ENCODE measurements around the gene WDPCP. TPM values are rescaled to one million over a fixed set of nuclear protein-coding genes. Genes with fewer than 3 reads are reported as not detected.

WDPCP gene
- total and polyA plus RNA-seq, 2 of the 8 experiments (the other 6 are each of a cell fraction or from before 2014, with no cell fraction given), result 9.3 to 25.8 TPM

DNA sequence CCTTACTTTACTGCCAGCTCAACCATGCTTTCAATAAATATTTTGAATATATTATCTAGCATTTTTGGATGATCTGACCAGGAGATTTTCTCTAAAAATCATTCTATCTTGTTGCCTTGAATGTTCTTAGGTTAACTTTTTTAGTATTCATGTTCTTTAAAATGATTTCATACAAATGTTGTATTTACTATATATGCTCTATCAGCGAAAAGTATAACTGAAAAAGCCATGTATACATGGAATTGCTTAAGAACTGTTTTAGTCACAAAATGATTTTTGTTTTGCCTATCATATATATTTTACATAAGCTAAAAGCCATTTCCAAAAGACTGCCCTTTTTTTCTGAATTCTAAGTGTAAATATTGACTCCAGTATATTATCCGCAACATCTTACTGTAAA lies 213.9 kb downstream of the WDPCP start (continued):
- TF ChIP-seq NANOG (IDR thresholded peaks at IDR 0.05; ENCODE audit: insufficient read depth, low read depth, low read length, poor library complexity, severe bottlenecking), result no peak
- TF ChIP-seq, protein P1, sequence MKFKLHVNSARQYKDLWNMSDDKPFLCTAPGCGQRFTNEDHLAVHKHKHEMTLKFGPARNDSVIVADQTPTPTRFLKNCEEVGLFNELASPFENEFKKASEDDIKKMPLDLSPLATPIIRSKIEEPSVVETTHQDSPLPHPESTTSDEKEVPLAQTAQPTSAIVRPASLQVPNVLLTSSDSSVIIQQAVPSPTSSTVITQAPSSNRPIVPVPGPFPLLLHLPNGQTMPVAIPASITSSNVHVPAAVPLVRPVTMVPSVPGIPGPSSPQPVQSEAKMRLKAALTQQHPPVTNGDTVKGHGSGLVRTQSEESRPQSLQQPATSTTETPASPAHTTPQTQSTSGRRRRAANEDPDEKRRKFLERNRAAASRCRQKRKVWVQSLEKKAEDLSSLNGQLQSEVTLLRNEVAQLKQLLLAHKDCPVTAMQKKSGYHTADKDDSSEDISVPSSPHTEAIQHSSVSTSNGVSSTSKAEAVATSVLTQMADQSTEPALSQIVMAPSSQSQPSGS (IDR thresholded peaks at IDR 0.05; ENCODE audit: low read length), result no peak
- no peak for TF ChIP-seq SUZ12 (IDR thresholded peaks at IDR 0.05; ENCODE audit: low read length)
- no peak for TF ChIP-seq KDM4A (IDR thresholded peaks at IDR 0.05; ENCODE audit: low read depth, low read length, severe bottlenecking)
- no peak for TF ChIP-seq RNF2 (IDR thresholded peaks at IDR 0.05; ENCODE audit: borderline replicate concordance, low read depth, low read length, missing control alignments, poor library complexity, severe bottlenecking)
- TF ChIP-seq TCF12 (IDR thresholded peaks at IDR 0.05; ENCODE audit: low read depth, low read length), result no peak
- TF ChIP-seq HDAC2 (IDR thresholded peaks at IDR 0.05; ENCODE audit: borderline replicate concordance in 1 of 2, low read depth in 2 of 2, low read length in 2 of 2), result no peak
- TF ChIP-seq SP4 (IDR thresholded peaks at IDR 0.05; ENCODE audit: low read length), result no peak
- TF ChIP-seq KDM5A (IDR thresholded peaks at IDR 0.05; ENCODE audit: low read length), result no peak
